Esophagus (tissue), 2 donors: ENCODE measurements around the gene TSSC4. TPM values are rescaled to one million over a fixed set of nuclear protein-coding genes. Genes with fewer than 3 reads are reported as not detected.

Experiments used
- H3K27ac ChIP-seq, 2 donors: one replicate each; pipeline ENCODE4 v1.5.1; 2013; ENCODE audit warnings: low read depth in 2 of 2, mild to moderate bottlenecking in 2 of 2, inconsistent platforms in 1 of 2, low read length in 1 of 2, moderate library complexity in 1 of 2
- H3K27me3 ChIP-seq, 2 donors: one replicate each; pipeline ENCODE4 v1.6.1; 2013; ENCODE audit warnings: low read length in 2 of 2, control low read depth in 1 of 2, mild to moderate bottlenecking in 1 of 2; ENCODE audit not compliant: insufficient read depth in 2 of 2, control insufficient read depth in 1 of 2
- H3K36me3 ChIP-seq, 2 donors: one replicate each; pipeline ENCODE4 v1.6.1; 2013; ENCODE audit warnings: low read length in 1 of 2; ENCODE audit not compliant: control insufficient read depth in 2 of 2, insufficient read depth in 2 of 2
- H3K4me1 ChIP-seq, 2 donors: one replicate each; pipeline ENCODE4 v1.6.1; 2013; ENCODE audit warnings: low read length in 1 of 2; ENCODE audit not compliant: control insufficient read depth in 2 of 2, insufficient read depth in 2 of 2
- H3K4me3 ChIP-seq, 2 donors: one replicate each; pipeline ENCODE4 v1.5.1; 2013; ENCODE audit warnings: low read length in 2 of 2, mild to moderate bottlenecking in 2 of 2, low read depth in 1 of 2, moderate library complexity in 1 of 2
- H3K9me3 ChIP-seq, 2 donors: one replicate each; pipeline ENCODE4 v1.6.1; 2013; ENCODE audit warnings: mild to moderate bottlenecking in 2 of 2, low read depth in 1 of 2, low read length in 1 of 2, moderate library complexity in 1 of 2; ENCODE audit not compliant: control insufficient read depth in 2 of 2, insufficient read depth in 1 of 2
- WGBS, 2 donors: extraction: QIAGEN DNeasy Blood & Tissue Kit; methylation state at CpG; one replicate each; pipeline ENCODE4 v1.1.7; 2013; 5-methylcytosine and 5-hydroxymethylcytosine counted together
- polyA plus RNA-seq, 2 donors: library from polyadenylated mRNA; stranded (reverse); fragments of 200-250 nt; gene quantifications; one replicate each; pipeline ENCODE4 v1.2.3, GENCODE V29; 2013
- donor health status: healthy with polysubstance abuse.
- donor health status: Bipolar disorder and iron deficiency.

TSSC4 gene
- polyA plus RNA-seq, 2 donors: 29.5 to 34.6 TPM

DNA sequence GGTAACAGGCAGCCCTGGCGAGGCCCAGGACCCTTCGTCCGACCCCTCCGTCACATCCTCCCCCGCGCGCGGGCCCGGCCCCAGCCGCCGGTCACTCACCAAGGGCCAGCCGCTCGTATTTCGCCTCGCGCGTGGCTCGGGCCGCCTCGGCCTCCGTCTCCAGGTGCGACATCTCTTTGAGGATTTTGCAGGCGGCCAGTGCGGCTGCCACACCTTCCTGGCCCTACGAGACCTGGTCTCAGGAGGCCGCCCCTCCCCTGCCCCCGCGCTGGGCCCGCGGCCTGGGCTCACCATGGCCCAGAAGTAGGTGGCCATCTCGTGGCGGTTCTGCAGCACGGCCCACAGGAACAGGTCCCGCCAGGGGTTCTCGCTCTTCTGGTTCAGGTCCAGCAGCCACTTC lies 14.1 kb downstream of the TSSC4 start:
- Histone ChIP-seq H3K4me1 (no peaks in the 10 kb centered on the region), H3K9me3 (no peaks in the 10 kb centered on the region), H3K27me3 (no peaks in the 10 kb centered on the region), H3K27ac (no peak overlapping the region), H3K4me3 (no peak overlapping the region), H3K36me3 (no peaks in the 10 kb centered on the region)
- WGBS, 2 donors: 84 to 87% methylated on average over 35 of the region's 35 CpGs

DNA sequence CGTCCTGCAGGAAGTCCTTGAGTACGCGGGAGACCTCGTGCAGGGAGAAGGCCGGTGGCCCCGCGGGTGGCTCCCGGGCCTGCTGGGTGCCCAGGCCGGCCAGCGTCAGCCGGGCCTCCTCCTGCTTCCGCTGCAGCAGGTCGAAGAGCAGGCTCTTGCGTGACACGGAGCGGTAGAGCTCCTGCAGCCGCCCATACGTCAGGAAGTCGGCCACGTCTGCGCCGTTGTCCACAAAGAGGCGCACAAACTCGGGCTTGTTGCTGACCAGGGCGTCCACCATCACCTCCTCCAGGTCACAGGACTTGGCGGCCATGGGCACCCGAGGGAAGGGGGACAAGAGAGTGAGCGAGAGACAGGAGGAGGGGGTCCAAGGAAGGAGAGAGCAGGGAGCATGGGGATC lies 14.6 kb downstream of the TSSC4 start:
- 82 to 84% methylated on average over 27 to 28 of the region's 28 CpGs for WGBS, 2 donors
- Histone ChIP-seq H3K9me3 (no peaks in the 10 kb centered on the region), H3K4me1 (peaks cover 0 to 2% of the 10 kb centered on the region in 2 donors), H3K4me3 (no peak overlapping the region), H3K27me3 (no peaks in the 10 kb centered on the region), H3K36me3 (no peaks in the 10 kb centered on the region), H3K27ac (no peak overlapping the region)

DNA sequence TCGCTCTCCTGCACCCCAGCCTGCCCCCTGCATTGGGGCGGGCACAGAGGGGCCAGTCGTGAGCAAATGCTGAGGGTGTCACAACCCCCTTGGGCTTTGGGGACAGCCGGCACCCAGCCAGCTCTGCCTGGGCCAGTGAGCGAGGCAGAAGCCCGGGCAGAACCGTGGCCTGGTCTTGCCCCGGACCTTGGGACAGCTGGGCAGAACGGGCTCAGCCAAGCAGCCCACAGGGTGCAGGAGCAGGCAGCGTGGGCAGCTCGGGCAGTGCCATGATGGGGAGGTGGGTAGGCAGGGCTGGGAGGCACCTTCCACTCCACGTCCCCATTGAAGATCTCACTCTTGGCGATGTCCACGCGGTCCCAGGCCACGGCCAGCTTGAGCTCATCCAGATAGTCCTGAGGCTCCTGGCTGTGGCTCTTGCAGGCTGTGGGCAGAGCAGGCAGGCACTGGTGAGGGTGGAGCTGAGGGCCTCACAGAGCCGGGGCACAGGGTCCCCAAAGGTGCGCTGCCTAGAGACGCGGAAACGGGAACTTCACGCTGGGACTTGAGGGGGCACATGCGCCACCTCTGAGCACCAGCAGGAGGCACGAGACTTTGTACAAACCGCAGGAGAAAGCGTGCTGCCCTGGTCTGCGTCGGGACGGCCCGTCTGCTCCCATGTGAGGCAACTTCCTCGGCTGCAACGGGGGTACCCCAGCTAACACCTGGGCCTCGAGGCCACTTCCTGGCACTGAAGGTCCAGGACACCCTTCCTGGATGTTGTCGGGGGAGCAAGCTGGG lies 15.2 kb downstream of the TSSC4 start:
- WGBS, 2 donors: 78 to 81% methylated on average over 34 of the region's 34 CpGs
- Histone ChIP-seq H3K4me1 (peaks cover 0 to 4% of the 10 kb centered on the region in 2 donors), H3K36me3 (no peaks in the 10 kb centered on the region), H3K27me3 (peaks cover 0 to under 1% of the 10 kb centered on the region in 2 donors), H3K4me3 (no peak overlapping the region), H3K27ac (no peak overlapping the region), H3K9me3 (no peaks in the 10 kb centered on the region)

DNA sequence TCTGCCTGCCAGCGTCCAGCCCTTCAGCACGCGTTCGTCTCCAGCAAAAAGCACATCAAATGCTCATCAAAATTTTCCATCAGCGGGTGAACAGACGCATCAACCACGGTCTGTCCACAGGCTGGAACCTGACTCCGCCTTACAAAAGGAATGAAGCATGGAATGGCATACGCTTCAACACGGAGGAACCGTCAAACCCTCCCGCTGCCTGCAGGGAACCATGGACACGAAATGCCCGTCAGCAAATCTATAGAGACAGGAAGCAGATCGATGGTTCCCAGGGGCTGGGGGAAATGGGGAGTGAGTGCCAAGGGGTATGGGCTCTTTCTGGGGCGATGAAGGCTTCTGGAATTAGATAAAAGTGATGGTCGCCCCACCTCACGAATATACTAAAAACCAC lies 16.2 kb downstream of the TSSC4 start:
- H3K9me3 ChIP-seq: no peaks in the 10 kb centered on the region
- H3K27ac ChIP-seq: no peak overlapping the region
- 69 to 74% methylated on average over 18 of the region's 18 CpGs for WGBS, 2 donors
- peaks cover 0 to 3% of the 10 kb centered on the region in 2 donors for H3K27me3 ChIP-seq
- H3K4me3 ChIP-seq: no peak overlapping the region
- peaks cover 0 to 4% of the 10 kb centered on the region in 2 donors for H3K4me1 ChIP-seq
- no peaks in the 10 kb centered on the region for H3K36me3 ChIP-seq

DNA sequence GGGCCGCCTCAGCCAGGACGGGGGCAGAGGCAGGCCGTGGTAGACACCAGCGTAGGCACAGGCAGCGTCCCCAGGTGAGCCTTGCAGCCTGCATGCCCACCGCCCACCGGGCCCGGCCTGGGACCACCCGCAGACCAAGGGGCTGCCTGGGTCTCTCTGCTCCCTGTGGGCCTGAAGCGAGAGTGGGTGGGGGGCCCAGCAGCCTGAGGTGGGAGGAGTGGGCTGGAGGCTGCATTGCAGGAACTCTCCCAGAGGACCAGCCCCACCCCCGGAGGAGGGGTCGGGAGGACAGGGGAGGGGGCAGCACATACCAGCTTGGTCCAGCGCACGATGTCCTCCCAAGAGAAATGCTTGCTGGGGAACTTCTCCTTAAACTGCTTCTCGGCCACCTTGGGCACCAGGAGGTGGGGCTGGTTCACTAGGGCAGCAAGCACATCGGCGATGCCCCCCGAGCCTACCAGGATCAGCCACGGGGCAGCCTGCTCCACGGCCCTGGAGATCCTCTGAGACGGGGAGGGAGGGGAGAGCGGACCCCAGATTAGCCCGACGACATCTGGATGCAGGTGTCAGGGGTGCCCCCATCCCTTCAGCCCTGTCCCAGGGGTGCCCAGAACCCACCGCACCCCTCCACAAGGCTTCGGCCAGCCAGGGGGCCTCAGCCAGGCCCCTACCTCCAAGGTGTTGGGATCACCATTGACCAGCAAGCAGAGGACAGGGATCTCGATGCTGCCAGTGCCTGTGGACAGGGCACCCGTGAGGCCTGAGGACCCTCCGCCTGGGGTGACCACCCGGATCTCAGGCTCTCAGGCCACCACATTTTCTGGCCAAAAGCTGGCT lies 17.5 kb downstream of the TSSC4 start:
- H3K9me3 ChIP-seq: no peaks in the 10 kb centered on the region
- no peaks in the 10 kb centered on the region for H3K36me3 ChIP-seq
- peaks cover 0 to 4% of the 10 kb centered on the region in 2 donors for H3K4me1 ChIP-seq
- no peak overlapping the region for H3K4me3 ChIP-seq
- WGBS, 2 donors: 72 to 81% methylated on average over 30 of the region's 30 CpGs
- H3K27ac ChIP-seq: no peak overlapping the region
- peaks cover 0 to 3% of the 10 kb centered on the region in 2 donors for H3K27me3 ChIP-seq

DNA sequence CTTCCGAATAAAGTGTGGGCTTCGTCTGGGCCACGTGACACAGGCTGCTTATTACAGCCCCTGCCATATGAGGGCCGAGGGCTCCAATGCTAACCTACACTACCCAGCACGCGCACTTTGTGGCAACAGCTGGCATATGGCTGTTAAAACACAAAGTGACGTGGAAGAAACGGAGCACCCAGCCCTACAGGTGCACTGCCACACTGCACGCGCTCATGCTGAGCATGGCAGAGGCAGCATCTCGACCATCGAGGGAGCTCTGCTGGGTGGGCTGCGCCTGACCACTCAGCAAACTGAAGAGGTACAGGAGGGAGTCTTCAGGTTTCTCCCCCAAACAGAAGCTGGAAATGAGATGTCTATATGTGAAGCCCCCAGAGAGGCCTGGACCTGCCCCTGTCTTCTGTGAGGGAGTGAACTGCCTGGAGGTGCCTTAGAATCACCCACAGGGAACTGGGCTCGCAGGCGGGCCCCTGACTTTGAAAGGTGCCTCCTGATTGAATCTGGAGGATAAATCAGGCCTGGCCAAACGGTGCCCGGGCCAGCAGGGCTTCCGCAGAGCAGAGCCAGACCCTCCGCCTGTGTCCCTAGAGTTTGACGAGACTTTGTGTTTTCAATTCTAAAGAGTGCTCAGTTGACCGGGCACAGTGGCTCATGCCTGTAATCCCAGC lies 18.3 kb downstream of the TSSC4 start:
- H3K27me3 ChIP-seq: peaks cover 0 to 3% of the 10 kb centered on the region in 2 donors
- H3K4me3 ChIP-seq: no peak overlapping the region
- no peaks in the 10 kb centered on the region for H3K9me3 ChIP-seq
- H3K4me1 ChIP-seq: peaks cover 0 to 4% of the 10 kb centered on the region in 2 donors
- no peak overlapping the region for H3K27ac ChIP-seq
- WGBS, 2 donors: 71 to 75% methylated on average over 21 of the region's 21 CpGs
- H3K36me3 ChIP-seq: no peaks in the 10 kb centered on the region

DNA sequence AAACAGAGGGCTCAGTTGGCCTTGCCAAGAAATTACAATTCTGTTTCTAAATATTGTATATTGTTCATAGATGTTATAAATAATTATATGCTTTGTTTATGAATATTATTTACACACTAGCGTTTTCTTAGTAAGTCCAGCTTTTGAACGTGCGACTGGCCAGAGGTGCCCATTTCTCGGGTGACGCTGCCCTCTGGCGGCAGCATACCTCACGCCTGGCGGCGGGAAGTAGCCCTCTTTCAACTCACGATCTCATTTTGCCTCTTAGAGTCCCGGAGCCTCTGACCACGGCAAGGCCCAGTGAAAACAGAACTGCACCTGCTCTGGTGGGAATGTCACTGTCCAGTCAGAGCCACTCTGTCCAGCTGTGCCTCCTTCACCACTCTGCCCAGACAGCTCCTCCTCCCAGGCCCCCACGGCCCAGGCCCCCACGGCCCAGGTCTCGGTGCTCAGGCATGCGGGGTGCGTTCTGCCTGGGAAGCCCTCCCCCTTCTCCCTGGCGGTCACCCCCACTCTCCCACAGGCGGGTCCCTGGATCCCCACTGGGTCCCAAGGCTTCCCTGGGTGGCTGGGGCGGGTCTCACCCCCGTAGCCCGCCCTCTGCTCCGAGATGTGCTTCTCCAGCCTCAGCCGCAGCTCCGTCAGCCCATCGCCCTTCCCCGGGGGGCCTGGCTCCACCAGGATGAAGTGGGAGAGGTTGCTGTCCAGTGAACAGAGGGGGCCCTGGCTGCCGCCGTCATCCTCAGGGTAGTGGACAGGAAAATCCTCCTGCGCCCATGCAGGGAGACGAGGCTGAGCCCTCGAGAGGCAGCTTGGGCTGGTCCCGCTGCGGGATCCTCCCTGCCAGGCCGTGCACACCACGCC lies 19.3 kb downstream of the TSSC4 start:
- no peak overlapping the region for H3K4me3 ChIP-seq
- no peaks in the 10 kb centered on the region for H3K9me3 ChIP-seq
- no peak overlapping the region for H3K27ac ChIP-seq
- H3K27me3 ChIP-seq: peaks cover 0 to 3% of the 10 kb centered on the region in 2 donors
- H3K36me3 ChIP-seq: no peaks in the 10 kb centered on the region
- 45 to 48% methylated on average over 35 to 36 of the region's 36 CpGs for WGBS, 2 donors
- peaks cover 0 to 4% of the 10 kb centered on the region in 2 donors for H3K4me1 ChIP-seq

DNA sequence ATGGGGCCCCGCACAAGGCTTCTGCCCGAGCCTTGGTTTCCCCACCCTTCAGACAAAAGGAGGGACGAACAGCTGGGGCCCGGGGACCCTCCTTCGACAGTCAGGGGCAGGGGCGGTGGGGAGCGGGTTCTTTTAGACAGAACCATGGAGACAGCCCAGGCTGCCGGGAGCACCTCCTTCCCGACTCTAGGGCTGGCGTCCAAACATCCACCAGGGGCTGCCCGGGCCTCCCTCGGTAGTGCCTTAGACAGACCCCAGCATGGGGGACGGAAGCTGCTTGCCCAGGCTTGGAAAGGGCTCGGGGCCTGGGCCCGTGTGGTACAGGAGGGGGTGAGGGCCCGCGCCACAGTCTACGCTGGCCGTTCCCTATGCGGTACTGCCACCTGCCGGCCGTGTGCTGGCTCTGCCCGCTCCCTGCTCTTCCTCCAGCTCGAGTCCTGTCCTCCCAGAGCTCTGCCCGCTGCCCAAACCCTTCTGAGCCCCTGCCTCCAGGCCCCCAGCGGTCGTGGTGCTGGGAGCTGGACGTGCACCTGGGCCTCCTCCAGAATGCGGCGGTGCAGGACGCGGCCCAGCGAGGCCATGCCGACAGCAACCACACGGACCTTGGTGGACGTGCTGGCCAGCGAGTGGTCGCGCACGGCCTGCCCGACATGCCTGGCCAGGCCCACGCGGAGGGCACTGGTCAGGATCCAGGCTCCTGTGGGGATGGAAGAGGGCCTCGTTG lies 20.1 kb downstream of the TSSC4 start:
- Histone ChIP-seq H3K9me3 (no peaks in the 10 kb centered on the region), H3K4me1 (peaks cover 0 to 4% of the 10 kb centered on the region in 2 donors), H3K36me3 (no peaks in the 10 kb centered on the region), H3K27ac (no peak overlapping the region), H3K4me3 (no peak overlapping the region), H3K27me3 (peaks cover 0 to 3% of the 10 kb centered on the region in 2 donors)
- 15 to 18% methylated on average over 42 to 44 of the region's 44 CpGs for WGBS, 2 donors
